Measurements from ENCODE around the gene CAMTA1.

The CAMTA1 gene

GRCh38 chr1:6848816-6849215 is 63.6 kb downstream of the CAMTA1 start:
- no peak overlapping the region for H3K4me3 ChIP-seq (ENCODE audit: low read length)
- no peak for DNase-seq (ENCODE audit: low read depth)
- no peak for TF ChIP-seq CTCF (conservative IDR thresholded peaks at IDR 0.05; ENCODE audit: low read depth, low read length)

DNA sequence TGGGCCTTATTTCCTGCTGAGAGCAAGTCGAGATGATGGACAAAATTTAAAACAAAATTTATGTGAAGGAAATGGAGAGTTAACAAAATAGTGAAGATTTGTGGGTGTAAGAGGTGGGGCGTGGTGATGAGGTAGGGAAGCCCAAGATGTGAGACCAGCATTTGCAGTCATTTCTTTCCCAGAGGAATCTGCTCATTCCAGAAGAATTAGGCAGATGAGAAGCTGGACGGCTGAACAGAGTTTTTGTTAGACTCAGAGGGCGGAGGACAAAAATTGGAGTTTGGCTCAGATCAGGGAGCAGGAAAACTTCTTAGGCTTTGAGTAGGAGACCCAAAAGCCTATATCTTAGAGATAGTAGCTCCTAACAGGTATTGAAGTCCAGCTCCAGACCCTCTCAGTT is 65.3 kb downstream of the CAMTA1 start:
- TF ChIP-seq CTCF (conservative IDR thresholded peaks at IDR 0.05; ENCODE audit: low read depth, low read length) = no peak
- H3K4me3 ChIP-seq (ENCODE audit: low read length) = no peak overlapping the region
- DNase-seq (ENCODE audit: low read depth) = no peak

GRCh38 chr1:6852136-6852890 is 67.1 kb downstream of the CAMTA1 start:
- no peak for DNase-seq (ENCODE audit: low read depth)
- no peak for TF ChIP-seq CTCF (conservative IDR thresholded peaks at IDR 0.05; ENCODE audit: low read depth, low read length)
- no peak overlapping the region for H3K4me3 ChIP-seq (ENCODE audit: low read length)

DNA sequence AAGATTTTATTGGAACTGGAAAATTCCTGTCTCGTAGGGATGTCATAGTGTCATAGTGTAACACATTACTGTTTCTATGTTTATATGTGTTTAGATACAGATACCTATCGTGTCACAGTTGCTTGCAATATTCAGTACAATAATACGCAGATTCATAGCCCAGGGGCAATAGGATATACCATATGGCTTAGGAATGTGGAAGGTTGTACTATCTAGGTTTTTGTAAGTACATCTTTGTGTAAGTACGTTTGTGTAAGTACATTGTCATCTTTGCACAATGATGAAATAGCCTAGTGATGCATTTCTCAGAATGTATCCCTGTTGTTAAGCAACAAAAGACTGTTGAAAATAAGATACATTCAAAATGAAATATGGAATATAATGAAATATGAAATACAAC is 68.9 kb downstream of the CAMTA1 start:
- no peak overlapping the region for H3K4me3 ChIP-seq (ENCODE audit: low read length)
- no peak for TF ChIP-seq CTCF (conservative IDR thresholded peaks at IDR 0.05; ENCODE audit: low read depth, low read length)
- DNase-seq (ENCODE audit: low read depth) = no peak

- H3K4me3 ChIP-seq (ENCODE audit: low read length) = no peak overlapping the region
- TF ChIP-seq CTCF (conservative IDR thresholded peaks at IDR 0.05; ENCODE audit: low read depth, low read length) = no peak
- no peak for DNase-seq (ENCODE audit: low read depth)
Observed at GRCh38 chr1:6857831-6858230, 72.6 kb downstream of the CAMTA1 start.

DNA sequence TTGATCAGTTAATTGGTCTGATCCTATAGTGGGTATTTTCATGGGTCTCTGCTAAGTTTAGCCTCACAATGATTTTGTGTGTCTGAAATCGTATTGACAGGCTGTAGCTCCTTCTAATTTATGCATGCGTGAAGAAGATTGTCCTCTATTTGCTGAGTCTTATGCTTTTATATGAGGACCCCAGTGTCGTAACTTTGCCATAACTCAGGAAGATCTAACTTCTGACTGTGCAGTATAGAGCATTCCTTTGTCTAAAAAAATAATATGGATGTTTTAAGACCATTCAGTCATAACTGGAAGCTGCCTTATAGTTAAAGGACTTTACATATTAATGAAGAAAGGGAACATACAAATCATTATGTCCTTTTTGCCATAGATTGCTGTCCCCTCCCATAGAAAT is 73.3 kb downstream of the CAMTA1 start:
- DNase-seq (ENCODE audit: low read depth) = no peak
- no peak overlapping the region for H3K4me3 ChIP-seq (ENCODE audit: low read length)
- TF ChIP-seq CTCF (conservative IDR thresholded peaks at IDR 0.05; ENCODE audit: low read depth, low read length) = no peak

Data from retinal pigment epithelial cell (primary cell).